ENCODE data around the gene INSC. TPM values are rescaled to one million over a fixed set of nuclear protein-coding genes. Genes with fewer than 3 reads are reported as not detected.

INSC gene
- total and polyA plus RNA-seq, 2 experiments from 2014 or later = 0.97 to 1.5 TPM

- Histone ChIP-seq H3K4me3 (no peak overlapping the region), H3F3A (replicated peaks; ENCODE audit: low read depth) (no peaks in the 10 kb centered on the region), H3K36me3 (ENCODE audit: insufficient read depth) (no peaks in the 10 kb centered on the region), H3K27me3 (ENCODE audit: insufficient read depth) (peaks cover 31% of the 10 kb centered on the region), H3K27ac (ENCODE audit: low read depth) (no peak overlapping the region), H3K9me2 (ENCODE audit: insufficient read depth) (0 out of 2 replicates have a peak, but pooled peaks cover 3% of the 10 kb centered on the region), H2AFZ (no peak overlapping the region), H3K4me2 (no peak overlapping the region), H4K20me1 (replicated peaks; ENCODE audit: insufficient read depth) (no peaks in the 10 kb centered on the region), H3K79me2 (replicated peaks; ENCODE audit: insufficient read depth) (no peaks in the 10 kb centered on the region), H3K4me1 (ENCODE audit: insufficient read depth) (0 out of 2 replicates have a peak, but pooled peaks cover 6% of the 10 kb centered on the region)
- Mint-ChIP-seq H3K4me3 (no peak overlapping the region), H3K36me3 (ENCODE audit: low read depth) (no peaks in the 10 kb centered on the region), H3K27ac (no peak overlapping the region), H3K9me3 (no peaks in the 10 kb centered on the region), H3K4me1 (peaks cover 11% of the 10 kb centered on the region), H3K27me3 (ENCODE audit: insufficient read depth, low read depth, poor library complexity) (peaks cover 30% of the 10 kb centered on the region)
- DNase-seq (ENCODE audit: low spot score) (no peak), ATAC-seq (no peak)
- TF ChIP-seq, protein P1, sequence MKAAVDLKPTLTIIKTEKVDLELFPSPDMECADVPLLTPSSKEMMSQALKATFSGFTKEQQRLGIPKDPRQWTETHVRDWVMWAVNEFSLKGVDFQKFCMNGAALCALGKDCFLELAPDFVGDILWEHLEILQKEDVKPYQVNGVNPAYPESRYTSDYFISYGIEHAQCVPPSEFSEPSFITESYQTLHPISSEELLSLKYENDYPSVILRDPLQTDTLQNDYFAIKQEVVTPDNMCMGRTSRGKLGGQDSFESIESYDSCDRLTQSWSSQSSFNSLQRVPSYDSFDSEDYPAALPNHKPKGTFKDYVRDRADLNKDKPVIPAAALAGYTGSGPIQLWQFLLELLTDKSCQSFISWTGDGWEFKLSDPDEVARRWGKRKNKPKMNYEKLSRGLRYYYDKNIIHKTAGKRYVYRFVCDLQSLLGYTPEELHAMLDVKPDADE (IDR thresholded peaks at IDR 0.05) = no peak
- TF ChIP-seq EZH2phosphoT487 (IDR thresholded peaks at IDR 0.05; ENCODE audit: unreplicated experiment) = no peak
- TF ChIP-seq JUNB (IDR thresholded peaks at IDR 0.05; ENCODE audit: unreplicated experiment) = no peak
- no peak for TF ChIP-seq ZNF114 (CRISPR knock-in tag; IDR thresholded peaks at IDR 0.05)
- TF ChIP-seq REST (IDR thresholded peaks at IDR 0.05; ENCODE audit: unreplicated experiment) = no peak
- no peak for TF ChIP-seq STAT1 (IDR thresholded peaks at IDR 0.05; ENCODE audit: unreplicated experiment)
- TF ChIP-seq POLR2AphosphoS5 (IDR thresholded peaks at IDR 0.05; ENCODE audit: low read depth) = no peak
- TF ChIP-seq NANOG (IDR thresholded peaks at IDR 0.05; ENCODE audit: borderline replicate concordance) = no peak
- TF ChIP-seq CREB1 (CRISPR knock-in tag; IDR thresholded peaks at IDR 0.05; ENCODE audit: low read depth) = no peak
- TF ChIP-seq, protein P2, sequence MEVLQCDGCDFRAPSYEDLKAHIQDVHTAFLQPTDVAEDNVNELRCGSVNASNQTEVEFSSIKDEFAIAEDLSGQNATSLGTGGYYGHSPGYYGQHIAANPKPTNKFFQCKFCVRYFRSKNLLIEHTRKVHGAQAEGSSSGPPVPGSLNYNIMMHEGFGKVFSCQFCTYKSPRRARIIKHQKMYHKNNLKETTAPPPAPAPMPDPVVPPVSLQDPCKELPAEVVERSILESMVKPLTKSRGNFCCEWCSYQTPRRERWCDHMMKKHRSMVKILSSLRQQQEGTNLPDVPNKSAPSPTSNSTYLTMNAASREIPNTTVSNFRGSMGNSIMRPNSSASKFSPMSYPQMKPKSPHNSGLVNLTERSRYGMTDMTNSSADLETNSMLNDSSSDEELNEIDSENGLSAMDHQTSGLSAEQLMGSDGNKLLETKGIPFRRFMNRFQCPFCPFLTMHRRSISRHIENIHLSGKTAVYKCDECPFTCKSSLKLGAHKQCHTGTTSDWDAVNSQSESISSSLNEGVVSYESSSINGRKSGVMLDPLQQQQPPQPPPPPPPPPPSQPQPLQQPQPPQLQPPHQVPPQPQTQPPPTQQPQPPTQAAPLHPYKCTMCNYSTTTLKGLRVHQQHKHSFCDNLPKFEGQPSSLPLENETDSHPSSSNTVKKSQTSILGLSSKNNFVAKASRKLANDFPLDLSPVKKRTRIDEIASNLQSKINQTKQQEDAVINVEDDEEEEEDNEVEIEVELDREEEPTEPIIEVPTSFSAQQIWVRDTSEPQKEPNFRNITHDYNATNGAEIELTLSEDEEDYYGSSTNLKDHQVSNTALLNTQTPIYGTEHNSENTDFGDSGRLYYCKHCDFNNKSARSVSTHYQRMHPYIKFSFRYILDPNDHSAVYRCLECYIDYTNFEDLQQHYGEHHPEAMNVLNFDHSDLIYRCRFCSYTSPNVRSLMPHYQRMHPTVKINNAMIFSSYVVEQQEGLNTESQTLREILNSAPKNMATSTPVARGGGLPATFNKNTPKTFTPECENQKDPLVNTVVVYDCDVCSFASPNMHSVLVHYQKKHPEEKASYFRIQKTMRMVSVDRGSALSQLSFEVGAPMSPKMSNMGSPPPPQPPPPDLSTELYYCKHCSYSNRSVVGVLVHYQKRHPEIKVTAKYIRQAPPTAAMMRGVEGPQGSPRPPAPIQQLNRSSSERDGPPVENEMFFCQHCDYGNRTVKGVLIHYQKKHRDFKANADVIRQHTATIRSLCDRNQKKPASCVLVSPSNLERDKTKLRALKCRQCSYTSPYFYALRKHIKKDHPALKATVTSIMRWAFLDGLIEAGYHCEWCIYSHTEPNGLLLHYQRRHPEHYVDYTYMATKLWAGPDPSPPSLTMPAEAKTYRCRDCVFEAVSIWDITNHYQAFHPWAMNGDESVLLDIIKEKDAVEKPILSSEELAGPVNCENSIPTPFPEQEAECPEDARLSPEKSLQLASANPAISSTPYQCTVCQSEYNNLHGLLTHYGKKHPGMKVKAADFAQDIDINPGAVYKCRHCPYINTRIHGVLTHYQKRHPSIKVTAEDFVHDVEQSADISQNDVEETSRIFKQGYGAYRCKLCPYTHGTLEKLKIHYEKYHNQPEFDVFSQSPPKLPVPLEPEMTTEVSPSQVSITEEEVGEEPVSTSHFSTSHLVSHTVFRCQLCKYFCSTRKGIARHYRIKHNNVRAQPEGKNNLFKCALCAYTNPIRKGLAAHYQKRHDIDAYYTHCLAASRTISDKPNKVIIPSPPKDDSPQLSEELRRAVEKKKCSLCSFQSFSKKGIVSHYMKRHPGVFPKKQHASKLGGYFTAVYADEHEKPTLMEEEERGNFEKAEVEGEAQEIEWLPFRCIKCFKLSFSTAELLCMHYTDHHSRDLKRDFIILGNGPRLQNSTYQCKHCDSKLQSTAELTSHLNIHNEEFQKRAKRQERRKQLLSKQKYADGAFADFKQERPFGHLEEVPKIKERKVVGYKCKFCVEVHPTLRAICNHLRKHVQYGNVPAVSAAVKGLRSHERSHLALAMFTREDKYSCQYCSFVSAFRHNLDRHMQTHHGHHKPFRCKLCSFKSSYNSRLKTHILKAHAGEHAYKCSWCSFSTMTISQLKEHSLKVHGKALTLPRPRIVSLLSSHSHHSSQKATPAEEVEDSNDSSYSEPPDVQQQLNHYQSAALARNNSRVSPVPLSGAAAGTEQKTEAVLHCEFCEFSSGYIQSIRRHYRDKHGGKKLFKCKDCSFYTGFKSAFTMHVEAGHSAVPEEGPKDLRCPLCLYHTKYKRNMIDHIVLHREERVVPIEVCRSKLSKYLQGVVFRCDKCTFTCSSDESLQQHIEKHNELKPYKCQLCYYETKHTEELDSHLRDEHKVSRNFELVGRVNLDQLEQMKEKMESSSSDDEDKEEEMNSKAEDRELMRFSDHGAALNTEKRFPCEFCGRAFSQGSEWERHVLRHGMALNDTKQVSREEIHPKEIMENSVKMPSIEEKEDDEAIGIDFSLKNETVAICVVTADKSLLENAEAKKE (CRISPR knock-in tag; IDR thresholded peaks at IDR 0.05) = no peak
- TF ChIP-seq ZNF331 (CRISPR knock-in tag; IDR thresholded peaks at IDR 0.05; ENCODE audit: low read depth) = no peak
- TF ChIP-seq EZH2 (IDR thresholded peaks at IDR 0.05; ENCODE audit: low read depth, unreplicated experiment) = no peak
- TF ChIP-seq, protein P3, sequence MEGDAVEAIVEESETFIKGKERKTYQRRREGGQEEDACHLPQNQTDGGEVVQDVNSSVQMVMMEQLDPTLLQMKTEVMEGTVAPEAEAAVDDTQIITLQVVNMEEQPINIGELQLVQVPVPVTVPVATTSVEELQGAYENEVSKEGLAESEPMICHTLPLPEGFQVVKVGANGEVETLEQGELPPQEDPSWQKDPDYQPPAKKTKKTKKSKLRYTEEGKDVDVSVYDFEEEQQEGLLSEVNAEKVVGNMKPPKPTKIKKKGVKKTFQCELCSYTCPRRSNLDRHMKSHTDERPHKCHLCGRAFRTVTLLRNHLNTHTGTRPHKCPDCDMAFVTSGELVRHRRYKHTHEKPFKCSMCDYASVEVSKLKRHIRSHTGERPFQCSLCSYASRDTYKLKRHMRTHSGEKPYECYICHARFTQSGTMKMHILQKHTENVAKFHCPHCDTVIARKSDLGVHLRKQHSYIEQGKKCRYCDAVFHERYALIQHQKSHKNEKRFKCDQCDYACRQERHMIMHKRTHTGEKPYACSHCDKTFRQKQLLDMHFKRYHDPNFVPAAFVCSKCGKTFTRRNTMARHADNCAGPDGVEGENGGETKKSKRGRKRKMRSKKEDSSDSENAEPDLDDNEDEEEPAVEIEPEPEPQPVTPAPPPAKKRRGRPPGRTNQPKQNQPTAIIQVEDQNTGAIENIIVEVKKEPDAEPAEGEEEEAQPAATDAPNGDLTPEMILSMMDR (conservative IDR thresholded peaks at IDR 0.05; ENCODE audit: low read depth in 2 of 2) = no peak
Measured at GRCh38 chr11:15112131-15112541, 2.6 kb upstream of the INSC start.

Data from GM23338 (cell line).